UCSD-AML1 (cell line): Measurements from ENCODE around the gene ATP10A.

Experiments
- DNase-seq: peaks from one replicate; lab custom pipeline; 2025; ENCODE audit not compliant: unreplicated experiment; lab: John Stamatoyannopoulos, UW

Gene ATP10A

DNA sequence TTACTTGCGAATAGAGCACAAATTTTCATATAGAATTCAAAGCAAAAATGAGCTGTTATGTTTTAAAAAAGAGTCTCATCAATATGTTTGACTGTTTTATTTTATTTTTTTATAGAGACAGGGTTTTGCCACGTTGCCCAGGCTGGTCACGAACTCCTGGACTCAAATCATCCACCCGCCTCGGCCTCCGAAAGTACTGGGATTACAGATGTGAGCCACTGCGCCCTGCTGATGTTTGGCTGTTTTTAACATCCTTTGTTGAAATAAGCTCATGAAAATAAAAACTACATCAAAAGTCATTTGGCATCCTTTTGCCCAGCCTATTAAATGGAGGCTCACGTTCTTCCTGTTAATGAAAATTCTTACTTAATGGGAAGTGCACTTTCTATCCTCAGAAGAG is 154.7 kb downstream of the ATP10A start:
- DNase-seq = no peak

DNA sequence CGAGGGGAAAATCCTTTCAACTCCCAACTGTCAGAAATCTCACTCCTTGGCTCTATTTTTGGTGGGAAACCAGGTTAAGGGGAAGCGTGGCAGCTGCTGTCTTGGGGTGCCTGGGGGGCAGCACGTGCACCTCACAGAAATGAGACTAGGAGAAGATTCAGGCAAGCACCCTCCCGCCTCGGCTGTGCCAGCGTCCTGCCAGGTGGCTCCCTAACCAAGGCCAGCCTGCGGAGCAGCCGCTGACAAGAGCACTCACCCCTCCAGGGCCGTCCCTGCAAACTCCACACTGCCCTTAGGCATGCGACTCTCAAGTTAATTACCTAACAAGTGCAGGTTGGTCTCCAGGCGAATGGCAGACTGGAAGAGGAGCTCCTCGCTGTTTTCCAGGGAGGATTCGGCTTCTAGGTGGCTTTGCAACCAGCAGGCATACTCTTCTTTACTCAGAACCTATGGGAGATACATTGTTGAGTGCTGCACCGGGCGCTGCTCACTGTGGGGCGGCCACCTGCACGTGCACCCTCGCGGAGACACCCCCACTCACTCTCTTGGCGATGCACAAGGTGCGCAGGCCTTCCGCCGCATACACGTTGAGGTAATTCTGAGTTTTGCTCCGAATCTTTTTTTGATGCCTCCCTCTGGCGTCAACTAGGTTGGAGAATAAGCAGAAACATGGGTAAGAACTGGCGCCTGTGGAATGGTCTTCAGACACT is 155.3 kb downstream of the ATP10A start:
- no peak for DNase-seq

DNA sequence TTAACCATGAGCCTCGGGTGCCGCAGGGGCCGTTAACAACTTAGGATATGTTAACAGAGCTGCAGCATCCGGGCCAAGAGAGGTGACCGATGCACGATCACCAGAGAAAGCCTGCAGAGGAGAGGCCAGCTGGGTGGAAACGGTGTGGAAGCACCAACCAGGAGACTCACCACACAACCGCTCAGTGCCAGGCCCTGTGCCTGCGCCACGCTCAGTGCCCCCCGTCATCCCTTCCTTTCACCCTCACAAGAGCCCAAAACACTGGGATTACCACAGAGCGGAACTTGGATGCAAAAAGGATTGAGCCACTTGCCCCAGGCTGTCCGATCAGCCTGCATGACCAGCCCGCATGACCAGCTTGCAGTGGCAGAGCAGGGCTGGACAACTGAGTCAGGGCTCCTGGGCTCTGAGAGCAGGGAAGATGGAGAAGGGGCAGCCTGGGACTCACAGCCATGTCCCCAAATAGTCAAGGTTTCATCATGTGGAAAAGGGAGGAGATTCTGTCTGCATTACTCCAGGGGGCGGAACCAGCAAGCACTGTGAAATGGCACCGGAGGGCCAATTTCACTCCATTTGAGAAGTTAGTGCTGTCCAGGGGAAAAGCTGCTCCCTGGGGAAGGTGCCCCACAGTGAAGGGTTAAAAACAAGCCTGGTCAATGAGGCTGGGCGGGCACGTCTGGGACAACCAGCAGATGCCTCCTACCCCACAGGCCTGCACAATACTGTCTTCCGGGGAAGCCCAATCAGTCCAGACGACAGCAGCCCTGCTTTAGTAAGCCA is 156.8 kb downstream of the ATP10A start:
- no peak for DNase-seq

DNA sequence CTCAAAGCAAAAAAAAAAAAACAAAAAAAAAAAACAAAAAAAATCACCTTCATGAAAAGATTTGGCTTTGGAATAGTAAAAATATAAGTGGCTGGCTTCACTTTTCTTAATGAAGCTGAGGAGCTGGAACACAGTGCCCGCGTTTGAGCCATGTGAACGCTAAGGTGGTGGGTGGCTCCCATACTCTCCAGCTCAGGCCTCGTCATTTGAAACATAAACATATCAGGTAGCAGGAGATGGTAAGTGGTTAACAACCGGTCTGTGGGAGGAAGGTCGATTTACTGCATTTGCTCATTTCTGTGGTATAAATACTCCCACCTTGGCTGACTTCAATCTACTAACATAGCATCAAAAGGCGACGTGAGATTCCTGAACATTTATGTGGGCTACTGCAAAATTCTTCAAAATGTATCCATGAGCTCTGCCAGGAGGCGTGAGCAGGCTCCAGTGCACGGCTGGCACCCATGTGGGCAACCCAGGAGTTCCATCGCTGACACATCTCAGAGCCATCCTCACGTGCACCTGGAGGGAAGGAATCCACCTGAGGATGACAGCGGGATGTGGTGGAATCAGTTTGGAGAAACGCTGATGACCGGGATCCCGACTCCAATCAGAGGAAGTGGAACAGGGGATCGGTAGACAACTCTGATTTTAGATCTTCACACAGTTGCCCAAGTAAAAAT is 157.6 kb downstream of the ATP10A start:
- no peak for DNase-seq

DNA sequence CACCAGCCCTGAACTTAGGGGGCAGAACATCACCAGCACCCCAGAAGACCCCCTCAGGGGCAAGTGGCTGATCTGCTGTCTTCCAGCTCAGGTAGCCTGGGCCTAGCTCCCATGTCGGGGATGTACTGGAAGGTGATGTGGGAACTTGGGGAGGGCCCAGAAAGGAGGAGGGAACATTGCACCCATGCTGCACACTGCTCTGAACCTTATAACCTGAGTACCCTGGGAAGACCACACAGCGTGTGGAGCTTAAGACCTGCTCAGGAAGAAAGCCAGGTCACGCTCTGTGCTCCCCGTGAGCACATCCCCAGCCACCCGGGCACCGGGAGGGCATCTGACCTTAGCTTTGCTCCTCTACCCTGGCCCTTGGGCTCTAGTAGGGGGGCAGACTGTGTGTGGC is 159.4 kb downstream of the ATP10A start:
- no peak for DNase-seq

DNA sequence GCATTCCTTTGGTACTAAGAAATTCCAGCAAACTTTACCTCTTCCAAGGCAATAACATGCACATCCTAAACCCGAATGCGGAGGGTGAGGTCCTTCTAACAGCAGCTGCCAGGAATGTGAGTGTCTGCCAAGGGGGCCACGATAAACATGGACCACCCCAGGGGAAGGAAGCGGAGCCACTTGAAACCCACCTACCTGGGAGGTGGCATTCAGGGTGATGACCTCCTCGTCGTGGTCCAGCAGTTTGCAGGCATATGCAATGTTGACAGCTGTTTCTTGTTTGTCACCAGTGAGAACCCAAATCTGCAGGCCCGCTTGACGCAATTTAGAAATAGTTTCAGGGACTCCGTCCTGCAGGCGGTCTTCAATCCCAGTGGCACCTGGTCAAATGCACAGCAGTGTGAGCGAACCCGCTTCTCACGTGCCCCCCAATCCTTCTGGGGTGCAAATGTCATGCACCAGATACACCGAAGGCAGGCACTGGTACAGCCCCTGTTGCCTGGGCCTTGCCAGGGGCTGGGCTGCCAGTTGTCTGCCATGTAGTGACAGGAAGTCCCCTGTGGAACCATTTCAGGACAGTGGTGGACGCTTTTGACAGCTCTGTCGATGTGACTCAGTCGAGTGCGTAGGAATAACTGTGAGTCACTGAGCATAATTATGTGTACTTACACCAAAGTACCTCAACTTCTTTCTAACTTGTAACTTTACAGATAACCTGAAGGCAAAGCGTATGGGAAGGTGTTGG is 161.2 kb downstream of the ATP10A start:
- DNase-seq = no peak

DNA sequence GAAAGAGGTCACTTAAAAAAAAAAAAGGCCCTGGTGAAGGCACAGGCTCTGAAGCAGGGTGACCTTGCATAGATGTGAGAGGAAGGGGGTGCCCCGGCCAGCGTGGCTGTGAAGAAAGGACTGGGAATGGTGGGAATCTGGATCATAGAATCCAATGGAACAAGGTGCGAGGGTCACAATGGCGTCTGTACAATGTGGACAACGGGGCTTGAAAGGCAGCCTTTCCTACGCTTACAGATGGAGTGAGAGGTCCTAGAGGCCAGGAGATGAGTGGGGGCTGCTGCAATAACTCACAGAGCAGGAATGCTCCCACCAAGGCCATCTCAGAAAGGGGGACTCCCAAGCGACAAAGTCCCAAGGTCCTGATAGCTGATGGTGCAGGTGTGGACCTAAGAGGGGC is 162.2 kb downstream of the ATP10A start:
- no peak for DNase-seq

DNA sequence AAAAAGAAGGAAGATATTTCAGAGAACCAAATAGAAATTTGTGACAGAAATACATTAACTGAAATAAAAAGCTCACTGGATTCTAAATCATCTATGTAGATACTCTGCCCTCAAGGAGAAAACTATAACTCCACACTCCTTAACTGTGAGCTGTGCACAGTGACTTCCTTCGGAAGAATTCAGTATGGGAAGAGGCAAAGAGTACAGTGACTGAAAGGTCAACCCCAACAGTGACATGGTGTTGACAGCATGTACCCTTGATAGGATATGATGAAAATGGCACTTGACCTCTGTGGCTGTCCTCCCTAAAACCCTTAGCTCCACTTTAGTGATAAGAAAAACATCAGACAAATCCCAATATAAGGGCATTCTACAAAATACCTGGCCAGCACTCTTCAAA is 165.5 kb downstream of the ATP10A start:
- DNase-seq = no peak

DNA sequence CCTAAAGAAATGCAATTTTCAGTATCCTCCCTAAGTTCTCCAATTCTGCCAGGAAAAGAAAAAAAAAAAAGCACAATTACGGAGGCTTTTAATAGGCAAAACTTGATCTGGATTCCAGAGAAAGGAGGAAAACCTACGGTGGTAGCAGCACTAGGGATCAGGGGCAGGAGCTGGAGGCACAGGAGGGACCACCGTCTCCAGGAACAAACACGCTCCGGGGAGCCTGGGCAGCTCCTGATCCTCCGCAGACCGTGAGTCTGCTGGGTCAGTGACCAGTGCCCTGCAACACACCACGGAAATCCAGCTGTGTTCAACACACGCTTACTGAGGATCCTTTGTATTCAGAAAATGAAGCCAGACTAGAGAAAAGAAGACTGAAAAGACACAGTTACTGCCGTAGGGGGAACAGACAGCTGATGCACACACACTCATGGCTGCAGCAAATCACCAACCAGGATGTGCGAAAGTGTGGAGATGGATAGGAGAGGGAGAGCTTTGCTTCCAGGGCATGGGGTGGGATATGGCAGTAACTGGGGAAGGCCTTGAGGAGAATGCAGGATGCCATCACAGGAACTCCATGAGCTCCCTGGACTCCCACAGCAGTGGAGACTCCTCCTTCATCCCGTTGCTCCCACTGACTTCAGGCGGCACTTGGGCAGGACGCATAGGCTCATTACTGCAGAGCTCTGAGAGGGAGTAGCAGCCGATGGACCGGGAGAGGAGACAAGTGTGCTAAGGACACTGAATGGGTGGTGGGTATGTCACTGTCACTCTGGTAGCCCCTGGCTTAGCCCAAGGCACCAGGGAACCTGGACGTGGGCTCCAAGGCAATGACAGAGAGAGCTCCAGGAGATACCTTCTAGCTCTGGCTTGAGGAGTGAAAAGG is 167.0 kb downstream of the ATP10A start:
- DNase-seq = no peak

DNA sequence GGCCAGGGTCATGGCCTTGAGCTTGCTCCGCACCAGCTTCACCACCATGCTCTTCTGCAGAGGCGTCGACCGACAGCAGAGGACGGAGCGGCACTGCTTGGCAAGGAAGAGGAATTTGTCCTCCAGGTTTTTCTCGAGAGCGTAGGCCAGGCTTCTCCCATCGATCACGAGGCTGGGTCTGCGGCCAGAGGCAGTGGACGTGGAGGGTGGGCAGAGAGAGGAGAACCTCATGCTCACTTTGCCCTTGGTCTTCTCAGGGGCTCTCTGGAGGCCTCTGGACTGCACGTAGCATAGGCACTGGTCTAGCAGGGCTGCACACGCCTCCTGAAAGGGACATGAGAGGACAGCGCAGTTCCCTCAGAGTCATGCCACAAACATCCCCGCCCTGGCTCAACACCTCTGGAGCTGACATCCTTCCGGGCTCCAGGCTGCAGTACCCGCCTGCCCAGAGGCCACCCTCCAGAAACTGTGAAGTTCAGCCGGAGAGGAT is 168.3 kb downstream of the ATP10A start:
- no peak for DNase-seq

DNA sequence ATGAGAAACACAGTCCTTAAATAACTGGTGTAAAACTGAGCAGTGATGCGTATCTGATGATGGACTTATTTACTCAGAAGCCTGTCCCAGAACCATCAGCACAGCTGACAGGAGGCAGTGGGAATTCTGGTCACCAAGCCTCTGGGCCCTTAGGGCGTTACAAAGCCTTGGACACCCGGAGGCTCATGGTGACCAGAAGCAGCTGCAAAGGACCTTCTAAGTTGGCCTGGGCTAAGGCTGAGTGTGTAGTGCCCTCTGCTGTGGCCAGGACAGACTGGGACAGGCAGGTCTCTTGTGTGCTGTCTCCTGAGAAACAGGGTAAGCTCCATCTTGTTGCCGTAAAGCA is 168.9 kb downstream of the ATP10A start:
- no peak for DNase-seq

DNA sequence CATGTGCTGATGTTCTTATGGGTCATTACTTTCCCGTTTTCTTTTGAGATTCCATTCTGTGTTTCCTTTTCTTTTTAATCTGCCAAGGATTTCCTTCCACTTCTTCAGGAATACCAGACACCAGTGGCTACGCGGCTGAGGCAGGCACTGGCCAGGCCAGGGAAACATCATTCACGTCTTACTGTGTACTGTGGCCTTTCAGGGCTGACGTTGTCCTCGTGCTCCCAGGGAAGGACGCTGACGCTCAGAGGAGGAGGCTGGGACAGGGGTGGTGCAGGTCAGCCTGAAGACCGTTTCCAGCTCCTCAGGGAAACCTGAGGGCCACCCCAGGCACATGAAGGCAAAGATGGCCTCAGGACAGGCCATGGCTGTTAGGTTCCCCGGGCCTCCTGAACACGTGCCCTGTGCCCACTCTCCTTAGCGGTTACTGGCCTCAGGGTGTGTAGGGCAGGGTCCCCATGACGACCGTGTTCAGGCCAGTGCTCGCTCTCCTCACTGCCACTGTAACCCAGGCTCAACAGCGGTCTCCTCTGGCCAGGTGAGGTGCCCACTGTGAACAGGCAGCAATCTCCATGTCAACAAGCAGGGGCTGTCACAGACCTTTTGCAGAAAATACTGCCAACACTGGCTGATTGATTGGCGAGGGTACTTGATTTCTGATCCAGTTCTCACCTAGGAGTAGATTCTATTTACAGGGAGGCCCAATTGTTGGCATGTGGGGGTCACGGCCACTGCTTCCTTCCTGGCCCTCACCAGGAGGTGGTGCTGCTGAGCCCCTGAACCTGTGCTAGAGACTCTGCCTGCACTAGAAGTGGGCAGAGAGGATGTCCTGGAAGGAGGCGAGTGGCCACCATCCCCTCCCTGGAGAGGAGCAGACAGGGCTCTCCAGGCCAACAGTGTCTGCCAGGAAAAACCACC is 169.5 kb downstream of the ATP10A start:
- DNase-seq = peak; percentile 40

DNA sequence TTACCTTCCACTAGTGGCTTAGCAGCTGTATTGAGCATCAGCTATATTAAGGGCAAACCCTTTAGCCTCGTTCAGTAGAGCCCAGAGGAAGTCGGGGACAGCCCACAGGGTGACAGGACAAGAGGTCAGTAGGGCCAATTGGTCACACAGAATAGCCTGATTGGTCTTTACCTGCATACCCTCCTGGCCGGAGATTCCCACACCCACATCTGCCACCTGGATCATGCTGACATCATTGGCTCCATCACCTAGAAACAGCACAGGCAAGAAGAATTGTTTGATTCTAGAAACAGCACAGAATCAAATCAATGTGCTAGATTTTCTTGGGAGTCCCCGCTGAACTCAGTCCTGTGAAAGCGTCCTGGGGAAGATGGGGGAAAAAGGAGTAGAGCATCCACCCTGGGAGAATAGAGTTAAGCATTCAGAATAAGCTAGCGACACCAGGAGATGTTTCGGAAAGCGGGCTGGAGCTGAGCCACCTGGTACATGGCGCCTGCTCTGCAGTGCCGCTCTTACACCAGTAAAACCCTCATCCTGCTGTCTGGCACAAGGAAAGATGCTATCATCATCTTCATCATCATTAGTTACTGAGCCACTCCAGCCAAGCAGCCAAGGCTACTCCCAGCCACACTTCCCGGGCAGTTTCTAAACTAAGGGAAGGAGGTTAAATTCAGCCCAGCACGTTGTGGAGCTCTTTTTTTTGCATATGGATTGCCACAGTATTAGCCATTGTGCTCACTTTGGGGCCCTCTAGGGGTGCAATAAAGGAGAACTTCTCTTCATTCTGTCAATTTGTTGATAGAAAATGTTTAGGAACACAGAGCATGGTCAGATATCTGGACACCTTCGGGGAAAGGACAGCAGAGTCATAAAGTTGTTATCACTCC is 171.3 kb downstream of the ATP10A start:
- no peak for DNase-seq

DNA sequence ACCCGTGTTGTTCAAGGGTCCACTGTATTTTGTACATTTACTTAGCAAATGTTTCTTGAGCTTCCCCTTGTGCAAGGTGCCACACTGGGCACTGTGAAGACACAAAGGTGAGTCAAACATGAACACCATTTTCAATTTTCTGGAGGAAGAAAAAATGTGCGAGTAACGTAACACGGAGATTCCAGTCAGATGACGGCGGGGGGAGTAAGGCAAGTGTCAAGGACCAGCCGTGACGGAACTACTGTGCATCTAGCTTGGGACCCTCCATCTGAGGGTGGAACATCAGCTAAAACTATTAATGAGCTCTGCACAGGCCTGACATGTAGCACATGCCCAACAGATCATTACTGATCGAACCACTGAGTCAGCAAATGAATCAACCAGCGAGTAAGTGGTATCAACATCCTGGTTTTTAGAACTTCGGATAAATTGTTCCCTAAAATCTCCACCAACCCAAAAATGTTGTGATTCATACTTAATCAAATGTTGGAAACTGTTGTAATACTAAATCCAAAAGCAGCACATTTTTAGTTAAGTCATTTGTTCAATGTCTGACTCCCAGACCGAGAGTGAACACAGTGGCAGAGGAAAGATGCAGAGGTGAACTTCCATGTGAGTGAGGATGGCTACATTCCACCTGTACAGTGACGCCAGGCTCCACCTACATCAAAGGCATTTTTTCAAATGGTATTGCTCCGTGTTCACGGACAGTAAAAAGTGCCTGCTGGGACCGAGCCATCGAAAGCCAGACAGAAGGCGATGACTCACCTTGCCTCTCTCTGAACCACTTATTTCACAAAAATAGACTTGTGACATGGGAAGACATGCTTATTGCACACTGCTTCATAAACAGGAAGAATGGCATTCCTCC is 172.2 kb downstream of the ATP10A start:
- no peak for DNase-seq

DNA sequence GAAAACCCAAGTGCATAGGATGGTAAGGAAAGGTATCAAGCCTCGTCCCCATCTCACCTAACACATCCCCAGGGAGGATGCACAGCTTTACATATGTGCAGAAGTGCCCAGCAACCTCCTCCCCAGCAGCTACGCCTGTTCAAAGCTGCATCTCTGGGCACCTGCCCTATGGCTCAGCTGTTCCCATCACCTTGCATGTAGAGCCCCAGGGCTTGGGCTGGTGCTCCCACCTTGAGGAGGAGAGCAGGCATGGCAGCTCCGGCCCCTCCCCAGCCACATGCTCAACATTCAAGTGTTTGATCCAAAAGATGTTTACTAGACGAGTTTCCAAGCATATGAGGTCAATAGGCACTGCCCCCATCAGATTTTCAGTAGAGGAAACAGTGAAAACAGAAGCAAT is 173.5 kb downstream of the ATP10A start:
- DNase-seq = no peak

DNA sequence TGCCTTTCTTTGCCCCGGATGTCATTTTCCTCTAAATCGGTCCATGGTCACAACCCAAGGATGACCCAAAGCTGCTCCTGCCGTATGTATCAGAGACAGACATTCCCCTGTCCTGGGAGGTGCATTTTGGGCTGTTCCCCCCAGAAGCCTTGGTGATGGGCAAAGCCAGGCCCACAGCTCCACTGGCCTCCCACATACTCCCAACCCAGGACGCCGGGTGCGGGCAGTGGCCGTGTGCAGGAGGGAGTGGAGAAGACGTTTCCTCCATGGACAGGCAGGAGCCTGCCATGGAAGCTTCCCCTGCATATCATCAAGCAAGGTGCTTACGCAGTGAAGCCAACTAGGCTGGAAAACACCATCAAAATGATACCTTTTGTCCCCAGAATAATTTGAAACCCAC is 175.0 kb downstream of the ATP10A start:
- DNase-seq = no peak

DNA sequence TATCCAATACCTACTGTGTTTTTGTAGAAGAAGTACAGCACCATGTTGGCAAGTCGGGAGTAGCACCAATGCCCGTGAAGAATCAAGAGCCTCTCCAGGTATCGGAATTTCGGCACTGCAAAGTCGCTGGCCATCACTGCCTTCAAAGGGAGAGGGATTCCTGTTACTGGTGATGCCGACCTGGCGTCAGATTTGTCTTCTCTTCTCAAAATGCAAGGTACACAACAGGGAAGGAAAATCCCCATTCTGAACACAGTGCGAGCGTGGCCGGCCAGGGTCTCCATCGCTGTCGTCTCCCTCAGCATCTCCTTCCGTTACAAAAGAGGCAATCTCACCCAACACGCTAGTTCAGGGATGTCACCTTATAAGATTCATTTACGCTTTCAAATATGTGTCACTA is 175.4 kb downstream of the ATP10A start:
- DNase-seq = no peak
